ENCODE results near the gene LRWD1. TPM values are rescaled to one million over a fixed set of nuclear protein-coding genes. Genes with fewer than 3 reads are reported as not detected.

Gene LRWD1
- total and polyA plus RNA-seq, 2 of the 13 experiments (the other 11 are each of a cell fraction or from before 2014, with no cell fraction given) = 8.5 to 16.3 TPM

GRCh38 chr7:102451371-102452054 lies 13.3 kb upstream of the LRWD1 start (continued):
- TF ChIP-seq MAFG (CRISPR knock-in tag; IDR thresholded peaks at IDR 0.05) (no peak), KLF16 (CRISPR knock-in tag; IDR thresholded peaks at IDR 0.05) (peak in 1 of 2 experiments; percentile 44; a peak in 1 of 4 replicates), ZNF772 (CRISPR knock-in tag; IDR thresholded peaks at IDR 0.05) (0 out of 2 replicates have a peak, but pooled peaks have one; percentile 17), REPIN1 (CRISPR knock-in tag; IDR thresholded peaks at IDR 0.05; ENCODE audit: borderline replicate concordance, low read depth) (no peak), ZNF513 (CRISPR knock-in tag; conservative IDR thresholded peaks at IDR 0.05) (no peak), XRCC5 (optimal IDR thresholded peaks at IDR 0.05; ENCODE audit: low read length) (peak; percentile 42), MAFK (conservative IDR thresholded peaks at IDR 0.05 in 1 of 2, IDR thresholded peaks at IDR 0.05 in 1 of 2; ENCODE audit: low read length in 2 of 2) (no peak), TCF7 (IDR thresholded peaks at IDR 0.05; ENCODE audit: low read depth) (no peak), HOXD1 (CRISPR knock-in tag; IDR thresholded peaks at IDR 0.05) (0 out of 2 replicates have a peak, but pooled peaks have one; percentile 36), CTCF (CRISPR knock-in tag; IDR thresholded peaks at IDR 0.05) (peak; percentile 87), ZSCAN22 (CRISPR knock-in tag; IDR thresholded peaks at IDR 0.05) (no peak), FOXP1 (IDR thresholded peaks at IDR 0.05) (no peak), FOXP1 (CRISPR knock-in tag; IDR thresholded peaks at IDR 0.05) (no peak), ZNF777 (CRISPR knock-in tag; IDR thresholded peaks at IDR 0.05) (0 out of 2 replicates have a peak, but pooled peaks have one; percentile 29), THYN1 (CRISPR knock-in tag; IDR thresholded peaks at IDR 0.05; ENCODE audit: borderline replicate concordance, low read depth) (no peak), NFRKB (IDR thresholded peaks at IDR 0.05) (no peak), ZMYM4 (CRISPR knock-in tag; IDR thresholded peaks at IDR 0.05) (0 out of 2 replicates have a peak, but pooled peaks have one; percentile 19), KLF6 (CRISPR knock-in tag; IDR thresholded peaks at IDR 0.05) (no peak), ZBTB26 (CRISPR knock-in tag; IDR thresholded peaks at IDR 0.05; ENCODE audit: borderline replicate concordance) (0 out of 2 replicates have a peak, but pooled peaks have one; percentile 31)
- TF ChIP-seq, protein P1, sequence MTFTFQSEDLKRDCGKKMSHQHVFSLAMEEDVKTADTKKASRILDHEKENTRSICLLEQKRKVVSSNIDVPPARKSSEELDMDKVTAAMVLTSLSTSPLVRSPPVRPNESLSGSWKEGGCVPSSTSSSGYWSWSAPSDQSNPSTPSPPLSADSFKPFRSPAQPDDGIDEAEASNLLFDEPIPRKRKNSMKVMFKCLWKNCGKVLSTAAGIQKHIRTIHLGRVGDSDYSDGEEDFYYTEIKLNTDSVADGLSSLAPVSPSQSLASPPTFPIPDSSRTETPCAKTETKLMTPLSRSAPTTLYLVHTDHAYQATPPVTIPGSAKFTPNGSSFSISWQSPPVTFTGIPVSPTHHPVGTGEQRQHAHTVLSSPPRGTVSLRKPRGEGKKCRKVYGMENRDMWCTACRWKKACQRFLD (CRISPR knock-in tag; IDR thresholded peaks at IDR 0.05; ENCODE audit: borderline replicate concordance) = no peak
- TF ChIP-seq, protein P2, sequence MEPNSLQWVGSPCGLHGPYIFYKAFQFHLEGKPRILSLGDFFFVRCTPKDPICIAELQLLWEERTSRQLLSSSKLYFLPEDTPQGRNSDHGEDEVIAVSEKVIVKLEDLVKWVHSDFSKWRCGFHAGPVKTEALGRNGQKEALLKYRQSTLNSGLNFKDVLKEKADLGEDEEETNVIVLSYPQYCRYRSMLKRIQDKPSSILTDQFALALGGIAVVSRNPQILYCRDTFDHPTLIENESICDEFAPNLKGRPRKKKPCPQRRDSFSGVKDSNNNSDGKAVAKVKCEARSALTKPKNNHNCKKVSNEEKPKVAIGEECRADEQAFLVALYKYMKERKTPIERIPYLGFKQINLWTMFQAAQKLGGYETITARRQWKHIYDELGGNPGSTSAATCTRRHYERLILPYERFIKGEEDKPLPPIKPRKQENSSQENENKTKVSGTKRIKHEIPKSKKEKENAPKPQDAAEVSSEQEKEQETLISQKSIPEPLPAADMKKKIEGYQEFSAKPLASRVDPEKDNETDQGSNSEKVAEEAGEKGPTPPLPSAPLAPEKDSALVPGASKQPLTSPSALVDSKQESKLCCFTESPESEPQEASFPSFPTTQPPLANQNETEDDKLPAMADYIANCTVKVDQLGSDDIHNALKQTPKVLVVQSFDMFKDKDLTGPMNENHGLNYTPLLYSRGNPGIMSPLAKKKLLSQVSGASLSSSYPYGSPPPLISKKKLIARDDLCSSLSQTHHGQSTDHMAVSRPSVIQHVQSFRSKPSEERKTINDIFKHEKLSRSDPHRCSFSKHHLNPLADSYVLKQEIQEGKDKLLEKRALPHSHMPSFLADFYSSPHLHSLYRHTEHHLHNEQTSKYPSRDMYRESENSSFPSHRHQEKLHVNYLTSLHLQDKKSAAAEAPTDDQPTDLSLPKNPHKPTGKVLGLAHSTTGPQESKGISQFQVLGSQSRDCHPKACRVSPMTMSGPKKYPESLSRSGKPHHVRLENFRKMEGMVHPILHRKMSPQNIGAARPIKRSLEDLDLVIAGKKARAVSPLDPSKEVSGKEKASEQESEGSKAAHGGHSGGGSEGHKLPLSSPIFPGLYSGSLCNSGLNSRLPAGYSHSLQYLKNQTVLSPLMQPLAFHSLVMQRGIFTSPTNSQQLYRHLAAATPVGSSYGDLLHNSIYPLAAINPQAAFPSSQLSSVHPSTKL (CRISPR knock-in tag; IDR thresholded peaks at IDR 0.05) = 0 out of 2 replicates have a peak, but pooled peaks have one; percentile 11
